Measurements from ENCODE around the gene CCDC50. TPM values are rescaled to one million over a fixed set of nuclear protein-coding genes. Genes with fewer than 3 reads are reported as not detected.

The CCDC50 gene
- 46.5 TPM for polyA plus RNA-seq (2013, experiment 1 of 2)
- 47.9 TPM for polyA plus RNA-seq (2013, experiment 2 of 2)

DNA sequence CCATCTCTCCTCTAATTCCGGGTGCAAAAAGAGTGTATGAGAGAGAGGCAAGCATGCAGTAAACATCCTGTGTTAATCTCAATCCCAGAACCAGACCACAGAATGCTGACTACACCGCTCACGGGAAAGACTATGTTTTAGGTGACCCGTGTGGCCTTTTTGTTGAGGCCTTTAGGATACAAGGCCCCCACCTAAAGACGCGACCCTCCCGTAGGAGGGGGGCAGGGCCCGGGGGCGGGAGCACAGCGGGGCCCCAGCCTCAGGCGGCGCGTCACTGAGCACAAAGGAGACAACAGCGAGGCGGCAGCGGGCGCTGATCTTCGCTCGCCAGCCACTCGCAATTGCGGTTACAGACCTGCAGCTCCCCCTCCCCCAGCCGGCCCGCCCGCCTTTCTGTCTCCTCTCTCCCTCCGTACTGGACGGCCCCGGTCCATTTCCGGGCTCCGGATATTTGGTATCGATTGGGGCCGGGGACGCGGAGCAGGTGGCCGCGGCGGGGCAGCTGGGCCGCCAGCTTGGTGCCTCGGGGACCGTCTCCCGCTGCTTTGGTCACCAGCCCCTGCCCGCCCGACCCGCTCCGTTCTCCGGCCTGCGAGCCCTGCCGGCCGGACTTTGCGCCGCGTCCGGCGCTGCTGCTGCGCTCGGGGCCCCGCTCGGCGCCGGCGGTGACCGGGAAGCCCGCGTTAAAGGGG lies at the start of gene CCDC50:
CCDC50 (plus strand) TSS at position 433 of the 692 bp plus-strand sequence. CDS start 281 bp downstream, outside the sequence.
- peak within 1 kb of the TSS; percentile 55 to 97 for H3K4me3 ChIP-seq (ENCODE audit: low read length in 2 of 2)
- H2BK120ac ChIP-seq (ENCODE audit: low read depth, low read length): no peak within 1 kb of the TSS
- H3K27me3 ChIP-seq (ENCODE audit: control insufficient read depth in 3 of 3, insufficient read depth in 3 of 3, low read depth in 1 of 3, low read length in 3 of 3): no peaks in the 10 kb centered on the region
- peaks cover 12 to 14% of the 10 kb centered on the region in 2 donors for H3K4me1 ChIP-seq (ENCODE audit: control insufficient read depth in 2 of 2, insufficient read depth in 1 of 2, low read depth in 1 of 2, low read length in 2 of 2)
- peak within 1 kb of the TSS; percentile 76 for H3K4ac ChIP-seq (ENCODE audit: low read length)
- H3K36me3 ChIP-seq (replicated peaks in 1 of 2; ENCODE audit: control insufficient read depth in 2 of 2, insufficient read depth in 2 of 2, low read length in 2 of 2): no peaks in the 10 kb centered on the region
- peak within 1 kb of the TSS; percentile 80 for H3K27ac ChIP-seq (replicated peaks; ENCODE audit: low read length)
- WGBS, 2 donors (ENCODE audit: extremely low coverage in 2 of 2, insufficient read length in 2 of 2, insufficient replicate concordance in 1 of 2): no CpG with 5 or more reads among the region's 63 CpGs
- peak within 1 kb of the TSS; percentile 84 for H2BK15ac ChIP-seq (ENCODE audit: low read length)
- no peak within 1 kb of the TSS for H4K8ac ChIP-seq (ENCODE audit: low read depth, low read length)
- no peak within 1 kb of the TSS for H2BK12ac ChIP-seq (ENCODE audit: low read length)
- H3K14ac ChIP-seq (ENCODE audit: low read length): peak within 1 kb of the TSS; percentile 33
- peak within 1 kb of the TSS; percentile 94 for H2AFZ ChIP-seq (ENCODE audit: low read length)
- peak within 1 kb of the TSS; percentile 28 for H4K91ac ChIP-seq (ENCODE audit: low read depth, low read length, poor library complexity)
- no peaks in the 10 kb centered on the region for H3K9me3 ChIP-seq (replicated peaks in 1 of 2; ENCODE audit: control insufficient read depth in 2 of 2, insufficient read depth in 1 of 2, low read depth in 1 of 2, low read length in 2 of 2)
- H2BK5ac ChIP-seq (ENCODE audit: low read length): peak within 1 kb of the TSS; percentile 70
- DNase-seq (ENCODE audit: low spot score): peak; percentile 62
- no peaks in the 10 kb centered on the region for H3K79me1 ChIP-seq (ENCODE audit: low read depth, low read length)
- peak within 1 kb of the TSS; percentile 96 for H3K23ac ChIP-seq (ENCODE audit: low read depth, low read length, poor library complexity)
- peak within 1 kb of the TSS; percentile 96 for H3K9ac ChIP-seq (ENCODE audit: low read depth, low read length, poor library complexity)
- peak within 1 kb of the TSS; percentile 99 for H3K18ac ChIP-seq (ENCODE audit: low read length)
- peak within 1 kb of the TSS; percentile 61 for H3K4me2 ChIP-seq (ENCODE audit: insufficient read depth, low read length, poor library complexity, severe bottlenecking)
- peak within 1 kb of the TSS; percentile 15 for H2AK5ac ChIP-seq (ENCODE audit: low read depth, low read length)

DNA sequence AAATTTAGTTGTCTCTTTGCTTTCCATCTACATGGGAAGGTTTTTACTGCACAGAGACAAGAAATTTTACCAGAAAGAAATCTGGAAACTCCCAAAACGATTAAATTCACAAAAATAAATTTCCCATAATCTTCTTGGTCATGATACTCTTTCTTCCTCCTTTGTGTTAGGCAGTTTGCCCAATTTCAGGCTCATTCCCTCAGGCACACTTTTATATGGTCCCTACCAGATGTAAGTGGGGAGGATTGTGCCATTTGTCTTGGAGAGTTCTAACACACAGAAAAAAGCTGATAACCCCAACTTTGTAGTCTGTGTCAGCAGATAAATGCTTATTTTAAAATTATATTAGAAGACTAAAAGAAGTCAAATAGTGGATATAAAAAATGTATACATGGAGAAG lies 49.1 kb upstream of the CCDC50 start:
- no peaks in the 10 kb centered on the region for H3K4me1 ChIP-seq (ENCODE audit: control insufficient read depth in 2 of 2, insufficient read depth in 1 of 2, low read depth in 1 of 2, low read length in 2 of 2)
- H3K9ac ChIP-seq (ENCODE audit: low read depth, low read length, poor library complexity): no peak overlapping the region
- DNase-seq (ENCODE audit: low spot score): no peak
- H2AFZ ChIP-seq (ENCODE audit: low read length): no peak overlapping the region
- no peak overlapping the region for H2BK5ac ChIP-seq (ENCODE audit: low read length)
- H3K4me3 ChIP-seq (ENCODE audit: low read length in 2 of 2): no peak overlapping the region
- no peaks in the 10 kb centered on the region for H3K79me1 ChIP-seq (ENCODE audit: low read depth, low read length)
- no CpG with 5 or more reads among the region's 1 CpG for WGBS, 2 donors (ENCODE audit: extremely low coverage in 2 of 2, insufficient read length in 2 of 2, insufficient replicate concordance in 1 of 2)
- H4K8ac ChIP-seq (ENCODE audit: low read depth, low read length): no peak overlapping the region
- H3K23ac ChIP-seq (ENCODE audit: low read depth, low read length, poor library complexity): no peak overlapping the region
- H3K27ac ChIP-seq (replicated peaks; ENCODE audit: low read length): no peak overlapping the region
- no peak overlapping the region for H3K18ac ChIP-seq (ENCODE audit: low read length)
- H2BK12ac ChIP-seq (ENCODE audit: low read length): no peak overlapping the region
- no peaks in the 10 kb centered on the region for H3K9me3 ChIP-seq (replicated peaks in 1 of 2; ENCODE audit: control insufficient read depth in 2 of 2, insufficient read depth in 1 of 2, low read depth in 1 of 2, low read length in 2 of 2)
- no peak overlapping the region for H2BK15ac ChIP-seq (ENCODE audit: low read length)
- no peak overlapping the region for H3K4ac ChIP-seq (ENCODE audit: low read length)
- no peak overlapping the region for H3K4me2 ChIP-seq (ENCODE audit: insufficient read depth, low read length, poor library complexity, severe bottlenecking)
- no peak overlapping the region for H2BK120ac ChIP-seq (ENCODE audit: low read depth, low read length)
- no peak overlapping the region for H2AK5ac ChIP-seq (ENCODE audit: low read depth, low read length)
- no peak overlapping the region for H3K14ac ChIP-seq (ENCODE audit: low read length)
- no peak overlapping the region for H4K91ac ChIP-seq (ENCODE audit: low read depth, low read length, poor library complexity)
- no peaks in the 10 kb centered on the region for H3K27me3 ChIP-seq (ENCODE audit: control insufficient read depth in 3 of 3, insufficient read depth in 3 of 3, low read depth in 1 of 3, low read length in 3 of 3)
- no peaks in the 10 kb centered on the region for H3K36me3 ChIP-seq (replicated peaks in 1 of 2; ENCODE audit: control insufficient read depth in 2 of 2, insufficient read depth in 2 of 2, low read length in 2 of 2)

DNA sequence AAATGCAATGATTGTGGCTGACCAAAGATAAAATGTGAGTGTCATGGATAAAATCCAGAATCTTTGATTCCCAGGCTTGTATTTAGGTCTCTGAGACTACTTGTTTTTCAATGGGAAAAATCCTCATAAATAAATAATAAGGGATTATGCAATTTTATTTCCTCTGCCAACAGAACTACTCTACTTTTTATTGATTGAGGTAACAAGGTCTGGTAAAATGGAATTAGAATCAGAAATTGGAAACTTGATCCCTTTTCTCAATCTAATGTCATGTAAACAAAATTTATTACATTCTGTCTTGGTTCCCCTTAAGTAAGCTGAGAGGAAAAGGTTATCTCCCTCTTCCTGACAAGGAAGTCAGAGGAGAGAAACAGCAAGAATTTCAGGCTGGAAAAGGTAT lies 48.3 kb upstream of the CCDC50 start:
- H3K36me3 ChIP-seq (replicated peaks in 1 of 2; ENCODE audit: control insufficient read depth in 2 of 2, insufficient read depth in 2 of 2, low read length in 2 of 2): no peaks in the 10 kb centered on the region
- H3K27ac ChIP-seq (replicated peaks; ENCODE audit: low read length): no peak overlapping the region
- no peak overlapping the region for H3K18ac ChIP-seq (ENCODE audit: low read length)
- no peaks in the 10 kb centered on the region for H3K79me1 ChIP-seq (ENCODE audit: low read depth, low read length)
- no peaks in the 10 kb centered on the region for H3K4me1 ChIP-seq (ENCODE audit: control insufficient read depth in 2 of 2, insufficient read depth in 1 of 2, low read depth in 1 of 2, low read length in 2 of 2)
- H2BK15ac ChIP-seq (ENCODE audit: low read length): no peak overlapping the region
- H3K27me3 ChIP-seq (ENCODE audit: control insufficient read depth in 3 of 3, insufficient read depth in 3 of 3, low read depth in 1 of 3, low read length in 3 of 3): no peaks in the 10 kb centered on the region
- H3K14ac ChIP-seq (ENCODE audit: low read length): no peak overlapping the region
- DNase-seq (ENCODE audit: low spot score): no peak
- H2AFZ ChIP-seq (ENCODE audit: low read length): no peak overlapping the region
- H2BK5ac ChIP-seq (ENCODE audit: low read length): no peak overlapping the region
- H3K4me2 ChIP-seq (ENCODE audit: insufficient read depth, low read length, poor library complexity, severe bottlenecking): no peak overlapping the region
- H2BK120ac ChIP-seq (ENCODE audit: low read depth, low read length): no peak overlapping the region
- no peak overlapping the region for H4K91ac ChIP-seq (ENCODE audit: low read depth, low read length, poor library complexity)
- H3K9me3 ChIP-seq (replicated peaks in 1 of 2; ENCODE audit: control insufficient read depth in 2 of 2, insufficient read depth in 1 of 2, low read depth in 1 of 2, low read length in 2 of 2): no peaks in the 10 kb centered on the region
- no peak overlapping the region for H3K4ac ChIP-seq (ENCODE audit: low read length)
- H3K4me3 ChIP-seq (ENCODE audit: low read length in 2 of 2): no peak overlapping the region
- H3K9ac ChIP-seq (ENCODE audit: low read depth, low read length, poor library complexity): no peak overlapping the region
- no peak overlapping the region for H4K8ac ChIP-seq (ENCODE audit: low read depth, low read length)
- no peak overlapping the region for H3K23ac ChIP-seq (ENCODE audit: low read depth, low read length, poor library complexity)
- H2BK12ac ChIP-seq (ENCODE audit: low read length): no peak overlapping the region
- H2AK5ac ChIP-seq (ENCODE audit: low read depth, low read length): no peak overlapping the region

DNA sequence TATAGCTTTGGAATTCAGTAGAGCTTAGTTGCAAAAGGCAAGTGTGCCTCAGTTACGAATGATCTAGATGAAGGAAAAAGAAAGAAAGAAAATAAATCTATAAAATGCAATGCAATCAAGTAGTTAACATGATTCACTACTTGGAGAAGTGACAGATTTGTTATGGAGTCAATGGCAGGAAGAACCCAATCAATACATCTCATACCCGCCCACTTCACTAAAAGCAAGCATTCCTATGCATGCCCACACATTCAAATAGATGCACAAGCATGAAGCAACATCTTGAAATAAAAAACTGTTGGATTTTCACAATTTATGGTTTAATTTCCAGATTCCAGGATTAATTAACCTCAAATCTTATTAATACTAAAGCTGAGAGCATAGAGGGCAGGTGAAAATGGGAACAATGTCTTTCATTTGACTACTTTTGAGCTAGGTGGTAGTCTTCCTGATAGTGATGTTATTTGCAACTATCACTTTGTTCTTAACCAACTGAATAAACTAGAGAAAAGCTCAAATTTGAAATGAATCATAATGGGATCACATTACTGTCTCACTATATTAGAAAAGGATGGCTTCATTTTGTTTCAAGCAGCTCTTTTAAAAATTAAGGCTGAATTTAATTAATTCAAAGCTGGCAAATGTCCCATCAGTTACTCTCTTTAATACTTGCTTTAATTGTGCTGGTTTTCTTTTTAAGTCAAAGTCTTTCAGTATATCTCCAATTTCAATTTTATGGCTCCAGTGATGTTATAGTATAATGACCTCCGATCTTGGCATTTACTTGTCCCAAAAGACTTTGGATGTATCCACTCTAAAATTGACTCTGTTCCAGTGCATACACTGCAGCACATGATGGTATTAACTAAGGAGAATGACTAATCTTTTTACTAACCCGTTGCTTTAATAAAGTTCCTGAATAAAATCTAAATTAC lies 46.7 kb upstream of the CCDC50 start:
- H3K4me3 ChIP-seq (ENCODE audit: low read length in 2 of 2): no peak overlapping the region
- WGBS, 2 donors (ENCODE audit: extremely low coverage in 2 of 2, insufficient read length in 2 of 2, insufficient replicate concordance in 1 of 2): no CpG with 5 or more reads among the region's 4 CpGs

More for the DNA sequence above, 46.7 kb upstream of the CCDC50 start:
- H3K9ac ChIP-seq (ENCODE audit: low read depth, low read length, poor library complexity): no peak overlapping the region
- H2BK5ac ChIP-seq (ENCODE audit: low read length): no peak overlapping the region
- no peak overlapping the region for H4K91ac ChIP-seq (ENCODE audit: low read depth, low read length, poor library complexity)
- H2BK15ac ChIP-seq (ENCODE audit: low read length): no peak overlapping the region
- no peak overlapping the region for H2AFZ ChIP-seq (ENCODE audit: low read length)
- no peaks in the 10 kb centered on the region for H3K4me1 ChIP-seq (ENCODE audit: control insufficient read depth in 2 of 2, insufficient read depth in 1 of 2, low read depth in 1 of 2, low read length in 2 of 2)
- H3K27ac ChIP-seq (replicated peaks; ENCODE audit: low read length): no peak overlapping the region
- no peak overlapping the region for H3K18ac ChIP-seq (ENCODE audit: low read length)
- no peak overlapping the region for H2BK12ac ChIP-seq (ENCODE audit: low read length)
- H2BK120ac ChIP-seq (ENCODE audit: low read depth, low read length): no peak overlapping the region
- H3K14ac ChIP-seq (ENCODE audit: low read length): no peak overlapping the region
- H3K4me2 ChIP-seq (ENCODE audit: insufficient read depth, low read length, poor library complexity, severe bottlenecking): no peak overlapping the region
- H3K27me3 ChIP-seq (ENCODE audit: control insufficient read depth in 3 of 3, insufficient read depth in 3 of 3, low read depth in 1 of 3, low read length in 3 of 3): no peaks in the 10 kb centered on the region
- no peak for DNase-seq (ENCODE audit: low spot score)
- no peaks in the 10 kb centered on the region for H3K36me3 ChIP-seq (replicated peaks in 1 of 2; ENCODE audit: control insufficient read depth in 2 of 2, insufficient read depth in 2 of 2, low read length in 2 of 2)
- no peaks in the 10 kb centered on the region for H3K79me1 ChIP-seq (ENCODE audit: low read depth, low read length)
- H3K23ac ChIP-seq (ENCODE audit: low read depth, low read length, poor library complexity): no peak overlapping the region
- no peaks in the 10 kb centered on the region for H3K9me3 ChIP-seq (replicated peaks in 1 of 2; ENCODE audit: control insufficient read depth in 2 of 2, insufficient read depth in 1 of 2, low read depth in 1 of 2, low read length in 2 of 2)
- H2AK5ac ChIP-seq (ENCODE audit: low read depth, low read length): no peak overlapping the region
- H4K8ac ChIP-seq (ENCODE audit: low read depth, low read length): no peak overlapping the region
- H3K4ac ChIP-seq (ENCODE audit: low read length): no peak overlapping the region

Data from neuronal stem cell (in vitro differentiated cells).